ENCODE measurements around the gene ZNF503.

Gene ZNF503

GRCh38 chr10:75400163-75400770, 1.3 kb downstream of the ZNF503 start:
- no peak for DNase-seq (ENCODE audit: low spot score)
- H3K27ac ChIP-seq: peak overlapping the region; percentile 97
- TF ChIP-seq CTCF (conservative IDR thresholded peaks at IDR 0.05; ENCODE audit: low read depth): peak; percentile 33; the same call in 1 of the 2 replicates
- POLR2A ChIA-PET (ENCODE audit: low non-redundant PET): interaction anchor here (0.6 to 2.3 kb wide), 3 partner anchors 9 to 257 kb away, joined by 3 to 6 read pairs (median 4); no protein-coding TSS in a partner anchor
- CTCF ChIA-PET: interaction anchor here (0.5 to 1.9 kb wide), 12 partner anchors 8 to 1147 kb away, joined by 3 to 16 read pairs (median 3); partner anchors contain the start of gene COMTD1

GRCh38 chr10:75399461-75400162, 2.0 kb downstream of the ZNF503 start:
- peak overlapping the region; percentile 97 for H3K27ac ChIP-seq
- POLR2A ChIA-PET (ENCODE audit: low non-redundant PET): interaction anchor here (0.6 to 2.3 kb wide), 2 partner anchors 10 to 256 kb away, joined by 4 to 6 read pairs; no protein-coding TSS in a partner anchor
- CTCF ChIA-PET: interaction anchor here (0.6 to 1.9 kb wide), 12 partner anchors 9 to 1148 kb away, joined by 3 to 16 read pairs (median 3); partner anchors contain the start of gene COMTD1
- peak; percentile 79 for DNase-seq (ENCODE audit: low spot score)
- TF ChIP-seq CTCF (conservative IDR thresholded peaks at IDR 0.05; ENCODE audit: low read depth): peak; percentile 75

GRCh38 chr10:75398692-75399460, 2.7 kb downstream of the ZNF503 start:
- peak overlapping the region; percentile 97 for H3K27ac ChIP-seq
- no peak for TF ChIP-seq CTCF (conservative IDR thresholded peaks at IDR 0.05; ENCODE audit: low read depth)
- DNase-seq (ENCODE audit: low spot score): no peak
- POLR2A ChIA-PET (ENCODE audit: low non-redundant PET): no interaction called here
- CTCF ChIA-PET: interaction anchor here (0.5 to 1.7 kb wide), 10 partner anchors 19 to 1856 kb away, joined by 3 to 16 read pairs (median 3); partner anchors contain the start of gene COMTD1

DNA sequence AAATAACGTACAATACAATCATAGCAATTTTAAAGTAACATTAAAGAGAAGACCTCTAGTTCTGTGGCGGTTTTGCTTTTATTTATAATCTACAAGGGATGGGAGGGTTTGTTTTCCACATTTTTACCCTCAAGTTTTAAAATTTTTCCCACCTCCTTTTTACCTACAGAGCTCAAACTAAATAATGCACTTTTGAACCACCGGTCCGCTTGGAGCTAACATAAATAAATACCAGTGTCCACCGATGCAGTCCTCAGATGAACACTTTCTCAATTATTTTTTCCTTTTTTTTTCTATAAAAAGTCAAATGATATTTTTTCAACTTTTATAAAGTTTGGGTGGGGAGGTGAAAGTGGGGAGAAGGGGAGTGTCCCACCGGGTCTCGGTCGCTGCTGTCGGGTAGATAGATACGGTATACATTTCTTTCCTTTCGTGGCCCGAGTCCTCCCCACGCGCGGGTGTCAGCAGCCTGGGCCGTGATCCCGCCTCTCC, 3.3 kb downstream of the ZNF503 start:
- peak overlapping the region; percentile 97 for H3K27ac ChIP-seq
- CTCF ChIA-PET: interaction anchor here (0.5 to 0.8 kb wide), 4 partner anchors 104 to 1855 kb away, joined by 3 to 5 read pairs (median 4); no protein-coding TSS in a partner anchor
- no peak for TF ChIP-seq CTCF (conservative IDR thresholded peaks at IDR 0.05; ENCODE audit: low read depth)
- POLR2A ChIA-PET (ENCODE audit: low non-redundant PET): no interaction called here
- no peak for DNase-seq (ENCODE audit: low spot score)

DNA sequence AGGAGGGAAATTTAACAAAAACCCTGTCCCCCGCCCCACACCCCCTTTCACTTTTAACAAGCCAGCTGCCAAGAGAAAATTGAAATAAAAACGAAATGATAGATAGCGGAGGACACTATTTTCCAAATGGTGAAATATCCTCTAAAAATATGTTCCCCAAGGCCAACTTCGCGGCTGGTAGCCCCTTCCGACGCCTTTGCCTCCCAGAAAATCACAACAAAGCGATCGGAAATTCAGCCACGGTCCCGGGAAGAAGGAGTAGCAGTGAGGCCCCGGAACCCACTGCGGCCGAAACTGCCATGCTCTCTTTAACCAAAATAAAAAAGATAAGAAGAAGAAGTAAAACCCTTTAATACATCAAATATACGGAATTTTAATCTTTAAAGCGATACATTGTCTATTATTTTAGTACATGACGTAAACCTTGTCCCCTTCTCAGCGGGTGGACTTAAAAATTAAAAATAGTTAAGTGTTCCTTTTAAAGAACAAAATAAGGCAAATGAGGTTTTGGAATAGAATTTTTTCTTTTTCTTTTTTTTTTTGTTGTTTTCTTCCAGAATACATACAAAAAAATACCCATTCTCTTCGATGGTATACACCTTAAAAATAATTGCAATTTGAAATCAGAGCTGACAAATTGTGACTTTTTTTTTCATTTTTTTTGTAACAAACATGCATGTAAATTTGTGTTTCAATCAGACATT, 3.9 kb downstream of the ZNF503 start:
- DNase-seq (ENCODE audit: low spot score): no peak
- CTCF ChIA-PET: interaction anchor here (0.7 to 1.0 kb wide), 4 partner anchors 103 to 1854 kb away, joined by 3 to 5 read pairs (median 4); no protein-coding TSS in a partner anchor
- POLR2A ChIA-PET (ENCODE audit: low non-redundant PET): no interaction called here
- TF ChIP-seq CTCF (conservative IDR thresholded peaks at IDR 0.05; ENCODE audit: low read depth): no peak
- H3K27ac ChIP-seq: peak overlapping the region; percentile 84
